ENCODE data around the gene WIF1. TPM values are rescaled to one million over a fixed set of nuclear protein-coding genes. Genes with fewer than 3 reads are reported as not detected.

The WIF1 gene
- total RNA-seq, 1 donor from 2014 or later, result 27.3 TPM

GRCh38 chr12:65122703-65123102 is 1.6 kb upstream of the WIF1 start:
- no peak for DNase-seq (ENCODE audit: extremely low spot score in 2 of 2)
- Histone ChIP-seq H3K27me3 (no peaks in the 10 kb centered on the region), H3K36me3 (no peaks in the 10 kb centered on the region), H3K9me3 (no peaks in the 10 kb centered on the region), H3K27ac (no peak overlapping the region), H3K4me1 (peaks cover 8% of the 10 kb centered on the region), H3K4me3 (no peak overlapping the region)
- intact Hi-C loops (cut with DNase I), result no loop called here
- no peak for TF ChIP-seq POLR2A (IDR thresholded peaks at IDR 0.05)
- TF ChIP-seq CTCF (IDR thresholded peaks at IDR 0.05), result no peak
- TF ChIP-seq POLR2AphosphoS5 (IDR thresholded peaks at IDR 0.05; ENCODE audit: insufficient read depth in 1 of 2, low read depth in 1 of 2), result no peak

- TF ChIP-seq CTCF (IDR thresholded peaks at IDR 0.05) (no peak), POLR2AphosphoS5 (IDR thresholded peaks at IDR 0.05; ENCODE audit: insufficient read depth in 1 of 2, low read depth in 1 of 2) (no peak), POLR2A (IDR thresholded peaks at IDR 0.05) (no peak)
Measured at GRCh38 chr12:65121956-65122469, 908 bp upstream of the WIF1 start.

DNA sequence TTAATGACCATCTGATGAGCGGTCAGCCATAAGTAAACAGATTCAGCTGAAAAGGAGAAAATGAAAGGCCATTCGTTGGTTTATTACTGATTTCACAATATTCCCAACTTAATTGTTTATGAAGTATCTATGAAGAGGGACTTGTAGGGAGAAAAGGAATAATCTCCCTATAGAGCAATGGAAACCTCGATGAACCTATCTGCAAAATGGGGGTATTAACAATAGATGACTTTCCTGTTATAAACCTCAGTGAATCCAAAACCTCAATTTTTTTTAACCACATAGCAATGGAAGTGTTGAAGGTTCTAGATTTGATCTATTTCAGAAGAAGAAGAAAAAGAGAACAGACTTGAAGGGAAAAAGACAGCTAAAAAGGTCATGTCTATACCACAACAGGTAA is 2.0 kb downstream of the WIF1 start:
- intact Hi-C loops (cut with DNase I), result no loop called here
- Histone ChIP-seq H3K4me1 (peaks cover 8% of the 10 kb centered on the region), H3K9me3 (no peaks in the 10 kb centered on the region), H3K36me3 (no peaks in the 10 kb centered on the region), H3K4me3 (no peak overlapping the region), H3K27me3 (no peaks in the 10 kb centered on the region), H3K27ac (no peak overlapping the region)
- TF ChIP-seq POLR2AphosphoS5 (IDR thresholded peaks at IDR 0.05; ENCODE audit: insufficient read depth in 1 of 2, low read depth in 1 of 2) (no peak), POLR2A (IDR thresholded peaks at IDR 0.05) (no peak), CTCF (IDR thresholded peaks at IDR 0.05) (no peak)
- no peak for DNase-seq (ENCODE audit: extremely low spot score in 2 of 2)

More at GRCh38 chr12:65121956-65122469, 908 bp upstream of the WIF1 start:
- no peaks in the 10 kb centered on the region for H3K27me3 ChIP-seq
- H3K36me3 ChIP-seq, result no peaks in the 10 kb centered on the region
- no peak overlapping the region for H3K27ac ChIP-seq
- DNase-seq (ENCODE audit: extremely low spot score in 2 of 2), result no peak
- H3K4me3 ChIP-seq, result no peak overlapping the region
- intact Hi-C loops (cut with DNase I), result no loop called here
- H3K4me1 ChIP-seq, result peaks cover 8% of the 10 kb centered on the region
- H3K9me3 ChIP-seq, result no peaks in the 10 kb centered on the region

DNA sequence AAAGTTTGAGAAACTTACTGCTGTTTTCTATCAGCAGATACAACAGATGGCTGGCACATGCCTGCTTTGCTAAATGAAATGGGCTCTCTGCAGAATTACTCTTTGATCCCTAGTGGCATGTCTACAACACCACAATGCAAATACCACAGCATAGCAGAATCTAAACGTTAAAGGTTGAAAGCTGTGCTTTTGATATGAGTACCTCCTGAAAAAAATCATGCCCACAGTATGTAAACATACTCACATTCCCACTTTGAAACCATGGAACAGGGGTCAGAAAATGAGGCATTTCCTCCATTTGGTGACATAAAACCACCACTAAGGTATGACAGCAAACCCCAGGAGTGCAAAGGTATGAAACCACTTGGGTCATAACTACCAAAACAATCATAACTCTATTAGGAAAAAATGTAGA is 7.5 kb downstream of the WIF1 start:
- intact Hi-C loops (cut with DNase I), result no loop called here
- H3K4me3 ChIP-seq, result no peak overlapping the region
- H3K27ac ChIP-seq, result no peak overlapping the region
- H3K27me3 ChIP-seq, result no peaks in the 10 kb centered on the region
- H3K36me3 ChIP-seq, result no peaks in the 10 kb centered on the region
- no peaks in the 10 kb centered on the region for H3K4me1 ChIP-seq
- no peak for DNase-seq (ENCODE audit: extremely low spot score in 2 of 2)
- no peaks in the 10 kb centered on the region for H3K9me3 ChIP-seq
- no peak for TF ChIP-seq POLR2A (IDR thresholded peaks at IDR 0.05)
- TF ChIP-seq CTCF (IDR thresholded peaks at IDR 0.05), result no peak
- no peak for TF ChIP-seq POLR2AphosphoS5 (IDR thresholded peaks at IDR 0.05; ENCODE audit: insufficient read depth in 1 of 2, low read depth in 1 of 2)

DNA sequence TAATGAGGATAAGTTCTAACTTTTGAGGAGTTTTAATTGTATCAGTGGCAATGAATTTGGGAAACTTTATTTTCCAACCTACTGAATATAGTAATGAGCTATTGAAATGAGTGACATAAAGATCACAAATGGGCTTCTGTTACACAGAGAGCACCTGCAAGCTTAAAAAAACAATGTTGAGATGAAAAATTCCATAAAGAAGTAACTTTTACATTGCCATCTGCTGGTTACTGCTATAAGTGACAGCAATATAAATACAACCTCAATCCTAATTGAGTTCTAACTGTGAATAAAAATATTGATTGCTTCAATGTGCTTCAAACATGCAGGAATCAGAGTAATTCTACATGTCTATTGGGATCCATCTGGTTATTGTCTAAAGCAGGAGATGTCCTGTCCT is 14.2 kb downstream of the WIF1 start:
- Histone ChIP-seq H3K27me3 (no peaks in the 10 kb centered on the region), H3K9me3 (no peaks in the 10 kb centered on the region), H3K27ac (no peak overlapping the region), H3K4me3 (no peak overlapping the region), H3K4me1 (no peaks in the 10 kb centered on the region), H3K36me3 (no peaks in the 10 kb centered on the region)
- DNase-seq (ENCODE audit: extremely low spot score in 2 of 2), result no peak
- TF ChIP-seq POLR2AphosphoS5 (IDR thresholded peaks at IDR 0.05; ENCODE audit: insufficient read depth in 1 of 2, low read depth in 1 of 2) (no peak), CTCF (IDR thresholded peaks at IDR 0.05) (no peak), POLR2A (IDR thresholded peaks at IDR 0.05) (no peak)
- intact Hi-C loops (cut with DNase I), result no loop called here
